Stimulated activated effector memory CD8-positive, alpha-beta T cell treated with anti-CD3 and anti-CD28 coated beads, Interleukin-12 subunit alpha, Interleukin-12 subunit beta, amount 100 ng/mL, for 72 hours (primary cell): Measurements from ENCODE around the gene MGST2.

Source experiments
- ATAC-seq: fragments of 150-1000 bp; cut with Tn5 transposase; 2 replicates; pipeline ENCODE4 v1.10.0; 2021
- DNase-seq, 2 donors: peaks; one replicate each; pipeline ENCODE4 v3.0.0; 2021 to 2022; ENCODE audit warnings: low spot score in 2 of 2
- H3K27ac Mint-ChIP-seq: one replicate; pipeline ENCODE4 v1.8.0; 2022; ENCODE audit warnings: mild to moderate bottlenecking, mixed read lengths
- H3K36me3 Mint-ChIP-seq: one replicate; pipeline ENCODE4 v1.8.0; 2022; ENCODE audit warnings: mild to moderate bottlenecking, mixed read lengths
- H3K4me1 Mint-ChIP-seq: one replicate; pipeline ENCODE4 v1.8.0; 2022; ENCODE audit warnings: mixed read lengths
- H3K4me3 Mint-ChIP-seq: one replicate; pipeline ENCODE4 v1.8.0; 2022; ENCODE audit warnings: mild to moderate bottlenecking, mixed read lengths
- H3K9me3 Mint-ChIP-seq: one replicate; pipeline ENCODE4 v1.8.0; 2022; ENCODE audit warnings: mixed read lengths

MGST2 gene

GRCh38 chr4:139674875-139675550 lies 9.4 kb downstream of the MGST2 start:
- no peak overlapping the region for H3K27ac Mint-ChIP-seq
- no peak overlapping the region for H3K4me3 Mint-ChIP-seq
- no peak for ATAC-seq
- no peaks in the 10 kb centered on the region for H3K9me3 Mint-ChIP-seq
- H3K36me3 Mint-ChIP-seq = no peaks in the 10 kb centered on the region
- no peak for DNase-seq
- H3K4me1 Mint-ChIP-seq = no peaks in the 10 kb centered on the region

GRCh38 chr4:139675651-139676050 lies 10.0 kb downstream of the MGST2 start:
- H3K36me3 Mint-ChIP-seq = no peaks in the 10 kb centered on the region
- H3K27ac Mint-ChIP-seq = no peak overlapping the region
- no peak for ATAC-seq
- no peak for DNase-seq
- no peaks in the 10 kb centered on the region for H3K9me3 Mint-ChIP-seq
- no peaks in the 10 kb centered on the region for H3K4me1 Mint-ChIP-seq
- no peak overlapping the region for H3K4me3 Mint-ChIP-seq

DNA sequence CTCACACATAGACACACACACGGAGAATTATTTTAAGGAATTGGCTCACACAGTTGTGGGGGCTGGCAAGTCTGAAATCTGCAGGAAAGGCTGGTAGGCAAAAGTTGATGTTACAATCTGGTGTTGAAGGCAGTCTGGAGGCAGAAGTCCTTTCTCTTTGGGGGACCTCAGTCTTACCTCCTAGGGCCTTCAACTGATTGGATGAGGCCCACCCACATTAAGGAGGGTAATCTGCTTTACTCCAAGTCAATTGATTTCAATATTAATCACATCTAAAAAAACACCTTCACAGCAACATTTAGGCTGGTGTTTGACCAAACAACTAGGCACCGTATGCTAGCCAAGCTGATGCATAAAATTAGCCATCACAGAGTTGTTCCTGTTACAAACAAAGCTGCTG lies 10.7 kb downstream of the MGST2 start:
- Mint-ChIP-seq H3K4me1 (no peaks in the 10 kb centered on the region), H3K9me3 (no peaks in the 10 kb centered on the region), H3K36me3 (peaks cover 3% of the 10 kb centered on the region), H3K27ac (no peak overlapping the region), H3K4me3 (no peak overlapping the region)
- ATAC-seq (no peak), DNase-seq (no peak)

DNA sequence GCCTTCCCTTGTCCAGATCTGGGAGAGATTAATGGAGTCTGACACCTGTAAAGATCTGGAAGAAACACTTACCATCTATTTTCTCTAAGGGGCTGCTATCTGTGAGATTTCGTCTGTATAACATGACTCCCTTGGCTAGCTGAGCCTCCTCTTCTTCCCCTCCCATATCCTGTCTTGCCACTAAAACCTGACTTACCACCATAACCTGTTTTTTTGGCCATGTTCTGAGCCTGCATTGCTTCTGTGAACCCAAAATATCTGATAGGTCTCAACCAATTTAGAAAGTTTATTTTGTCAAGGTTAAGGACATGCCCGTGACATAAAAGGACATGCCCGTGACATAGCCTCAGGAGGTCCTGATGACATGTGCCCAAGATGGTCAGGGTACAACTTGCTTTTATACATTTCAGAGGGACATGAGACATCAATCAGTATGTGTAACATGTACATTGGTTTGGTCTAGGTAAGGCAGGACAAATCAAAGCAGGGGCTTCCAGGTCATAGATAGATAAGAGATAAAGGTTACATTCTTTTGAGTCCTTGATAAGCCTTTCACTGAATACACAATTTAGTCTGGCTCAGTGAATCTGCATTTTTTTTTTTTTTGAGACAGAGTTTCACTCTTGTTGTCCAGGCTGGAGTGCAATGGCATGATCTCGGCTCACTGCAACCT lies 11.4 kb downstream of the MGST2 start:
- Mint-ChIP-seq H3K4me1 (peaks cover under 1% of the 10 kb centered on the region), H3K9me3 (no peaks in the 10 kb centered on the region), H3K36me3 (peaks cover 5% of the 10 kb centered on the region), H3K4me3 (no peak overlapping the region), H3K27ac (no peak overlapping the region)
- DNase-seq = no peak
- no peak for ATAC-seq

DNA sequence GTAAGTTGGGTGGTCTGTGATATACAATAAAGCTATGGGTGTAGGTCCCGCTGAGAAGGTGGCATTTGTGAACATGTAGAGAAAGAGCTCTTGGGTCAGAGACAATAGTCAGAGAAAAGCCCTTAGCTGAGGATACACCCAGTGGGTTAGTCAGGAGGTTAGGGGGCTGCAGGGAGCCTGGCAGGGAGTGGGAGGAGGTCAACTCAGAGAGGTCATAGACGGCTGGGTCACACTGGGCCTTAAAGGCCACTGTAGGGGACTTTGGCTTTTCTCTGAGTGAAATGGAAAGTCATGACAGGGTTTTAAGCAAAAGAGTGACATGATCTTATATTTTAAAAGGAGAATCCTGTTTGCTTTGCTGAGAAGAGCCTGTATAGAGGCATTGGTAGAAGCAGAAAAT lies 16.7 kb downstream of the MGST2 start:
- H3K9me3 Mint-ChIP-seq = no peaks in the 10 kb centered on the region
- H3K27ac Mint-ChIP-seq = peak overlapping the region; percentile 20
- H3K4me1 Mint-ChIP-seq = peaks cover 8% of the 10 kb centered on the region
- peaks cover 5% of the 10 kb centered on the region for H3K36me3 Mint-ChIP-seq
- H3K4me3 Mint-ChIP-seq = no peak overlapping the region
- ATAC-seq (no peak), DNase-seq (no peak)

DNA sequence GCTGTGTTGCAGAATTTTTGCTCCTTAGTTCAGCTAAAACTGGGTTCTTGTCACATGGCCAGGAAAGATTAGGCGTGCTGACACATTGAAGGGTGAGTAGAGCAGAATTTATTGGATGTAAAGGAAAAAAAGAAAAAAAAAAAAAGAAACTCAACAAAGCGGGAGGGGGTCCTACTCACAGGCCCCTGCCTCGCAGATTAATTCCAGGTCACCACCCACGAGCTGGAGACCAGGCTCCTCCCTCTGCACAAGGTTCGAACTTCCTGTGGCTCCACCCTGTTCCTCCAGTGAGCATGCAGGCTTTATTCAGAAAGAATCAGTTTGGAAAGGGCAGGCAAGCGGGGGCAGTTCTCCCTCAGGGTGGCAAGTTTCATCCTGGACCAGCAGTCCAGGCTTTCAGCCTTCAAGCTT lies 17.1 kb downstream of the MGST2 start:
- H3K4me1 Mint-ChIP-seq = peaks cover 8% of the 10 kb centered on the region

GRCh38 chr4:139684351-139684750 lies 18.7 kb downstream of the MGST2 start:
- Mint-ChIP-seq H3K4me3 (no peak overlapping the region), H3K9me3 (no peaks in the 10 kb centered on the region), H3K36me3 (peaks cover 5% of the 10 kb centered on the region), H3K27ac (no peak overlapping the region), H3K4me1 (peaks cover 8% of the 10 kb centered on the region)
- no peak for ATAC-seq
- no peak for DNase-seq

More for the DNA sequence above, 17.1 kb downstream of the MGST2 start:
- ATAC-seq (no peak), DNase-seq (no peak)
- H3K27ac Mint-ChIP-seq = peak overlapping the region; percentile 20
- no peaks in the 10 kb centered on the region for H3K9me3 Mint-ChIP-seq
- H3K36me3 Mint-ChIP-seq = peaks cover 5% of the 10 kb centered on the region
- H3K4me3 Mint-ChIP-seq = no peak overlapping the region

- H3K4me1 Mint-ChIP-seq = peaks cover 8% of the 10 kb centered on the region
- DNase-seq (no peak), ATAC-seq (no peak)
- H3K4me3 Mint-ChIP-seq = no peak overlapping the region
- H3K36me3 Mint-ChIP-seq = peaks cover 5% of the 10 kb centered on the region
- no peaks in the 10 kb centered on the region for H3K9me3 Mint-ChIP-seq
- H3K27ac Mint-ChIP-seq = no peak overlapping the region
Measured at GRCh38 chr4:139685180-139685579, 19.6 kb downstream of the MGST2 start.

DNA sequence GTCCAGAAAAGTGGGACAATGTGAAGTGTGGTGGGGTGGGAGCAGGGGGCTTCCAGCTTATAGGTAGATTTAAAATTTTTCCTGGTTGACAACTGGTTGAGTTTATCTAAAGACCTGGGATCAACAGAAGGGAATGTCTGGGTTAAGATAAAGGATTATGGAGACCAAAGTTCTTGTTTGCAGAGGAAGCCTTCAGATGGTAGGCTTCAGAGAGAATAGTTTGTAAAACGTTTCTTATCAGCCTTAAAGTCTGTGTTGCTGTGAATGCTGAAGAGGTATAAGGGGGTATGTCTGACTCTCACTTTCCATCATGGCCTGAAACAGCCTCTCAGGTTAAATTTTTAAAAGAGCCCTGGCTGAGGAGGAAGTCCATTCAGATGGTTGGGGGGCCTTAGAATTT lies 20.5 kb downstream of the MGST2 start:
- Mint-ChIP-seq H3K9me3 (no peaks in the 10 kb centered on the region), H3K36me3 (peaks cover 4% of the 10 kb centered on the region), H3K4me3 (no peak overlapping the region), H3K4me1 (peaks cover 8% of the 10 kb centered on the region), H3K27ac (no peak overlapping the region)
- no peak for ATAC-seq
- no peak for DNase-seq

- no peak overlapping the region for H3K27ac Mint-ChIP-seq
- H3K4me1 Mint-ChIP-seq = peaks cover 7% of the 10 kb centered on the region
- no peaks in the 10 kb centered on the region for H3K36me3 Mint-ChIP-seq
- H3K4me3 Mint-ChIP-seq = no peak overlapping the region
- DNase-seq (no peak), ATAC-seq (no peak)
- no peaks in the 10 kb centered on the region for H3K9me3 Mint-ChIP-seq
Measured at GRCh38 chr4:139686988-139687387, 21.4 kb downstream of the MGST2 start.

DNA sequence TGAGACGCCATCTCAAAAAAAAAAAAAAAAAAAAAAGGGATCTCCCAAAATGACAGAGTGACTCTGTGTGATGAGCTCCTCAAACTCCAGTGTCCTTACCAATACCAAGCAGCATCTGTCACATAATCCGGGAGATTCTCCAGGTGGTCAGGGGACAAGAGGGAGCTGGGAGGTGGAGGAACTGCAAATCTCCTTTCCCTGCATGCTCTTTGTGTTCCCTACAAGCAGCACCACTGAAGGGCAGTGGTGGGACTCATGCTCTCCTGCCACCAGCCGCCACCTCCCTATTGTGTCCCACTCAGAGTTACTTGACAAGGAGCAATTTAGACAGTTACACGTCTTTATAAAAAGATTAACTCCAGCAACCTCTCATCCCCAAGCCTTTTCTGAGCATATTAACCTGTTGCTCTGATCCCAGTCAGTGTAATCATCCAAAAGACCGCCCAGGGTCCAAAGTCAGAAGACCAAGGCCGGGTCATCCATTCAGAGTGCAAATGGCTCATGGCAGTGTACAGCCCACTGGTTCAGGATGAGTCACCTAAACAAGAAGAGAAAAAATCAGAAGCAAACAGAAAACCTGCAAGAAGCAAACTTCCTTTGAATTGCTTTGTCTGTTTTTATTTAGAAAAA lies 23.6 kb downstream of the MGST2 start:
- no peak overlapping the region for H3K27ac Mint-ChIP-seq
- H3K9me3 Mint-ChIP-seq = no peaks in the 10 kb centered on the region
- ATAC-seq (no peak), DNase-seq (no peak)
- H3K4me1 Mint-ChIP-seq = no peaks in the 10 kb centered on the region
- H3K36me3 Mint-ChIP-seq = no peaks in the 10 kb centered on the region
- H3K4me3 Mint-ChIP-seq = no peak overlapping the region

GRCh38 chr4:139690419-139690818 lies 24.8 kb downstream of the MGST2 start:
- H3K27ac Mint-ChIP-seq = no peak overlapping the region
- no peak for ATAC-seq
- no peak for DNase-seq
- no peaks in the 10 kb centered on the region for H3K9me3 Mint-ChIP-seq
- no peaks in the 10 kb centered on the region for H3K36me3 Mint-ChIP-seq
- no peaks in the 10 kb centered on the region for H3K4me1 Mint-ChIP-seq
- no peak overlapping the region for H3K4me3 Mint-ChIP-seq

GRCh38 chr4:139692309-139693012 lies 26.8 kb downstream of the MGST2 start:
- ATAC-seq (peak; percentile 24), DNase-seq (no peak)
- H3K27ac Mint-ChIP-seq = no peak overlapping the region
- H3K4me1 Mint-ChIP-seq = no peaks in the 10 kb centered on the region
- H3K36me3 Mint-ChIP-seq = no peaks in the 10 kb centered on the region
- H3K9me3 Mint-ChIP-seq = no peaks in the 10 kb centered on the region
- no peak overlapping the region for H3K4me3 Mint-ChIP-seq

DNA sequence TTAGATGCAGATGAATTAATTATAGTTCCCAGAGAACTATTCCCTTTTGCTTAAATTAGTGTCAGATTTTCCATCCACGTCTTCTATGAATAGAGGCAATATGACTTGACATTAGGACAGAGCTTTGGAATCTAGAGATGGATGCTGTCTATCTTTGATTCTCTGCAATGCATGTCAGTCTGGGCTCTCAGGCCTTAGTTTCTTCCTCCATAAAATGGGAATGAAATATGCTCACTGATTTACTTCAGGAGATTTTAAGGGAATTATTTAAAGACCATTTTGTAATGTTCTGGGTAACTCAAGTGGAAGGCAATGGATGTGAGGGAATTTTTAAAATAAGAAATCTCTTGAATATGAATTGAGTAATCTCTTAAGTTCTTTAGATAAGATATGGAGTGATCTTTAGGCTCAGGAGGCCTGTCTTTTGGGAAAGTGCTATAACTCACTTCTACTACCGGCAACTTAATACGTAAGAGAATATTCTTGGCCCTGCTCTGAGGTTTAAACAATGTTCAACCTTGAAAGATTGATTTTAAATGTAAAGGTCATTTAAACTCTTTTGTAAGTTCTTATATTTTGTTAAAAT lies 29.0 kb downstream of the MGST2 start:
- H3K9me3 Mint-ChIP-seq = peaks cover 3% of the 10 kb centered on the region
- H3K4me1 Mint-ChIP-seq = no peaks in the 10 kb centered on the region
- no peak overlapping the region for H3K4me3 Mint-ChIP-seq
- DNase-seq (no peak), ATAC-seq (no peak)
- H3K36me3 Mint-ChIP-seq = no peaks in the 10 kb centered on the region
- H3K27ac Mint-ChIP-seq = no peak overlapping the region

DNA sequence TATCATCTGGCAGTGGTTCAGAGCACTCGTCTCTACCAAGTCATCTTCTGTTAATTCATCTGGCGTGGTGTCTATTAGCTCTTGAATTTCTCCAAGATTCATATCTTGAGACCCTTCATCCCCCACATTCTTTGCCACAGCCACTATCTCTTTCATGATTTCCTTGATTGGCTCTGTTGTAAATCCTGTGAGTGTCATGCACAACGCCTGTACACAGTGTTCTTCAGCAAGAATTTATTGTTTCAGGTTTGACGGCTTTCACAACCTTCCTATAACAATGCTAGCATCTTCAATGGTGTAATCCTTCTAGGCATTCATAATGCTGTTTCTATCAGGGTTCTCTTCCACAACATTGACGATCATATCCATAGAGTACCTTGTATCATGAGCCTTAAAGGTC lies 30.9 kb downstream of the MGST2 start:
- no peaks in the 10 kb centered on the region for H3K36me3 Mint-ChIP-seq
- no peak overlapping the region for H3K4me3 Mint-ChIP-seq
- no peaks in the 10 kb centered on the region for H3K4me1 Mint-ChIP-seq
- H3K9me3 Mint-ChIP-seq = peaks cover 3% of the 10 kb centered on the region
- DNase-seq (no peak), ATAC-seq (no peak)
- no peak overlapping the region for H3K27ac Mint-ChIP-seq
